K562 (cell line): ENCODE measurements around the gene TSKS. TPM values are rescaled to one million over a fixed set of nuclear protein-coding genes. Genes with fewer than 3 reads are reported as not detected.
A peak's percentile ranks its signal among the peaks of the same experiment; 100 is the strongest.

Experiments used
- ATAC-seq: fragments of 200-7000 bp; cut with Tn5 transposase; 3 replicates; pipeline ENCODE4 v1.9.1; 2020; ENCODE audit warnings: moderate library complexity
- BruUV-seq: library from RNA; stranded (reverse); fragments of 400-500 nt; replicated peaks from 2 replicates; lab custom pipeline; 2021; lab: Mats Ljungman, UMichigan
- CTCF ChIA-PET: fragments of 300-600 bp; formaldehyde crosslinking; extraction: SDS; loops from one replicate; lab custom pipeline; 2021; ENCODE audit warnings: low intra/inter-chr PET ratio; lab: Yijun Ruan, JAX
- POLR2A ChIA-PET: fragments of 300-600, 350-650 bp; sonication (Branson Sonifier 250); formaldehyde crosslinking; extraction: SDS; loops from one replicate; lab custom pipeline; 2021; ENCODE audit warnings: antibody characterized with exemption, inconsistent platforms; lab: Yijun Ruan, JAX
- DNase-seq, 4 experiments: peaks; one replicate each; pipeline versions ENCODE4 v3.0.0 to v3.0.0-alpha.2; 2011 to 2018; ENCODE audit warnings: low spot score in 3 of 4, mixed read lengths in 3 of 4; ENCODE audit errors: extremely low read depth in 1 of 4
- FAIRE-seq: peaks from 2 replicates; lab custom pipeline; 2011; peaks lifted over from hg19 to GRCh38; lab: Jason Lieb, UNC
- H2AFZ ChIP-seq: 2 replicates; pipeline ENCODE4 v1.6.0; 2011; ENCODE audit warnings: low read depth, low read length, control low read depth, inconsistent platforms
- H3K27ac ChIP-seq: fragments of 200-600 bp; 3 replicates; pipeline ENCODE4 v1.8.0; 2011; ENCODE audit warnings: low read depth, mild to moderate bottlenecking, control low read depth, inconsistent platforms, low read length, moderate library complexity, mixed read lengths; ENCODE audit errors: extremely low read depth
- H3K27me3 ChIP-seq, 2 experiments: fragments of 300-600 bp in 1 of 2; 2 replicates in 1 of 2; 3 replicates in 1 of 2; pipeline versions ENCODE4 v1.6.0 to v1.8.0; 2011; ENCODE audit warnings: inconsistent platforms in 2 of 2, low read length in 2 of 2, mild to moderate bottlenecking in 1 of 2, mixed read lengths in 1 of 2, moderate library complexity in 1 of 2; ENCODE audit not compliant: control insufficient read depth in 2 of 2, insufficient read depth in 2 of 2
- H3K36me3 ChIP-seq: fragments of 300-600 bp; 3 replicates; pipeline ENCODE4 v1.8.0; 2011; ENCODE audit warnings: mild to moderate bottlenecking, low read length, inconsistent platforms; ENCODE audit not compliant: control insufficient read depth, insufficient read depth
- H3K4me1 ChIP-seq, 2 experiments: fragments of 200-600 bp in 1 of 2; replicated peaks in 1 of 2; 2 replicates in 1 of 2; 3 replicates in 1 of 2; pipeline versions ENCODE4 v1.5.1 to v1.8.0; 2011; ENCODE audit warnings: inconsistent platforms in 2 of 2, low read length in 2 of 2, mild to moderate bottlenecking in 1 of 2, mixed read lengths in 1 of 2, moderate library complexity in 1 of 2; ENCODE audit not compliant: control insufficient read depth in 2 of 2, insufficient read depth in 2 of 2
- H3K4me2 ChIP-seq: 2 replicates; pipeline ENCODE4 v1.6.1; 2011; ENCODE audit warnings: low read length, control low read depth, inconsistent platforms, mixed read lengths; ENCODE audit not compliant: insufficient read depth
- H3K4me3 ChIP-seq: fragments of 200-600 bp; sonication (generic), shearing (Covaris generic); 2 replicates; pipeline ENCODE4 v1.5.1; 2016; ENCODE audit warnings: control low read depth, inconsistent platforms
- H3K79me2 ChIP-seq: fragments of 200-600 bp; 3 replicates; pipeline ENCODE4 v1.8.0; 2011; ENCODE audit warnings: low read length, inconsistent platforms; ENCODE audit not compliant: control insufficient read depth, insufficient read depth
- H3K9ac ChIP-seq, 2 experiments: 2 replicates each; pipeline versions ENCODE4 v1.6.0 to v1.6.1; 2011; ENCODE audit warnings: low read depth in 2 of 2, low read length in 2 of 2, control low read depth in 1 of 2, inconsistent platforms in 1 of 2, mild to moderate bottlenecking in 1 of 2, mixed read lengths in 1 of 2; ENCODE audit not compliant: insufficient read depth in 1 of 2
- H3K9me1 ChIP-seq: one replicate; pipeline ENCODE4 v1.6.0; 2011; ENCODE audit warnings: inconsistent platforms, mild to moderate bottlenecking, low read length, moderate library complexity; ENCODE audit not compliant: control insufficient read depth, insufficient read depth
- H3K9me3 ChIP-seq: replicated peaks from 2 replicates; pipeline ENCODE4 v1.5.1; 2011; ENCODE audit warnings: low read depth, low read length, inconsistent platforms; ENCODE audit not compliant: control insufficient read depth, insufficient read depth
- H4K20me1 ChIP-seq: replicated peaks from 2 replicates; pipeline ENCODE4 v1.6.1; 2011; ENCODE audit warnings: low read length, inconsistent platforms, mixed read lengths; ENCODE audit not compliant: control insufficient read depth, insufficient read depth
- NRF1 ChIP-seq, 2 experiments: fragments of 450-650 bp; IDR thresholded peaks in 1 of 2; conservative IDR thresholded peaks in 1 of 2; 2 replicates each; pipeline ENCODE4 v1.6.1; 2014; ENCODE audit warnings: mild to moderate bottlenecking in 2 of 2
- POLR2G ChIP-seq: fragments of 200-400 bp; formaldehyde crosslinking; IDR thresholded peaks from 2 replicates; pipeline ENCODE4 v1.6.1; 2017; ENCODE audit warnings: low read depth, mild to moderate bottlenecking, antibody characterized with exemption, low read length, moderate library complexity
- WGBS: fragments of 100-300 bp; shearing (Covaris generic); methylation state at CpG from one replicate; pipeline ENCODE4 v1.1.6; 2016; ENCODE audit warnings: low coverage, mixed read lengths; ENCODE audit not compliant: insufficient coverage; ENCODE audit errors: missing lambda C conversion rate; 5-methylcytosine and 5-hydroxymethylcytosine counted together
- in situ Hi-C: fragments of 300-500 bp; cut with MboI; formaldehyde crosslinking; loops from 4 replicates; pipeline ENCODE4 v1.15.0; 2018; ENCODE audit warnings: inconsistent platforms, mixed read lengths
- intact Hi-C: fragments of 100-400 bp; cut with micrococcal nuclease; formaldehyde crosslinking; loops from 2 replicates; pipeline ENCODE4 v1.14.2; 2022
- polyA plus RNA-seq, 8 experiments: library from polyadenylated mRNA; depleted of rRNA in 4 of 8; stranded (reverse) in 5 of 8; unstranded in 3 of 8; fragments of >200 nt; fragmentation: Nextera tagmentation in 2 of 8; fragmentation: Illumina TruSeq in 1 of 8; extraction: Ambion mirVana in 2 of 8; extraction: Trizol in 1 of 8; gene quantifications; 2 replicates each; pipeline versions ENCODE4 v1.2.1 to v1.2.3, GENCODE V29; 2011 to 2014; ENCODE audit warnings: inconsistent platforms in 1 of 8, missing spikeins in 1 of 8
- total RNA-seq, 7 experiments: library from RNA; depleted of rRNA in 6 of 7; stranded (reverse); fragments of >200 nt in 6 of 7; fragmentation: Illumina TruSeq in 2 of 7; extraction: Trizol in 2 of 7; gene quantifications; 2 replicates each; pipeline versions ENCODE4 v1.2.1 to v1.2.3, GENCODE V29; 2011 to 2021; ENCODE audit warnings: low replicate concordance in 1 of 7
- TF ChIP-seq, protein P1 (sequence below): fragments of 250-450 bp; sonication (Bioruptor Pico); IDR thresholded peaks from 2 replicates; pipeline ENCODE4 v1.5.0; 2020; ENCODE audit warnings: mild to moderate bottlenecking

TSKS gene
- total and polyA plus RNA-seq, 9 of the 15 experiments (the other 6 are each of a cell fraction or from before 2014, with no cell fraction given): 0.14 to 4.5 (median 0.80) TPM

DNA sequence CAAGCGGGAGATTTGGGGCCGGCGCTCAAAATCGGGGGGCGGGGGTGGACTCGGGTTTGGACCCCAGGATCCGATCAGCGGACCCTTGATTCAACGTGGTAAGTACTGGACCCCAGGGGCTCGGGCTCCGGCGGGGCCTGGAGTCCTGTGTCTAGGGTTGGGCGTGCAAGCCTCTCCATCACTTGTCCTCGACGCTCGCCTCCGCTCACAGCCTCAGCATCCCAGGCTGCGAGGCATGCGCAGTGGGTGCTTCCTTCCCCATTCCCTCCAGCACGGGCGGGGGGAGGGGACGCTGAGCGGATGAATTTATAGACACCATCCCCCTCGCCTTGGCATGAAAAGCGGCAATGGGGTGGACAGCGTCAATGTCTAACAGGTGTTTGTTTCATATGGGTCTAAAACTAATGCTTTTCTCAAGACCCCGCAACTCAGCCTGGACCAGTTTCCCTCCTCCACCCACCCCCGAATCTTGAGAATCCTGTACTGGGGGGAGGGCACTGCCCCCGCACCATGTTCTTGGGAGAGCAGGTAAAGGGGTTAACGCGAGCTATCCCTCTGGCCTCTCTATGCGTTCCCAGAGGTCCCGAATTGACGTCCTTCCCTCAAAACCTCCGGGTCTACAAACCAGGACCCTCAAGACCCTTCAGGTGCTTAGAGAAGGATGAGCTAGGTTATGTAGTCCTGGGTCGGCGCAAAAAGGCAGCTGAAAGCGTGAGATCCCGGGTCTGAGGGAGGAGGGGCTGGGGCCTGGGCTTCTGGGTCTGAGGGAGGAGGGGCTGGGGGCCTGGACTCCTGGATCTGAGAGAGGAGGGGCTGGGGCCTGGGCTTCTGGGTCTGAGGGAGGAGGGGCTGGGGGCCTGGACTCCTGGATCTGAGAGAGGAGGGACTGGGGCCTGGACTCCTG is 71.6 kb downstream of the TSKS start:
- H3K4me2 ChIP-seq: no peak overlapping the region
- in situ Hi-C loops (no loop called here), intact Hi-C loops (no loop called here)
- 87% methylated on average over 25 of the region's 39 CpGs for WGBS
- peaks cover 29% of the 10 kb centered on the region; the same call in 2 of the 3 replicates for H3K36me3 ChIP-seq
- no peaks in the 10 kb centered on the region for H3K9me1 ChIP-seq
- CTCF ChIA-PET: no interaction called here
- no peak overlapping the region for H3K27ac ChIP-seq
- FAIRE-seq (no peak), ATAC-seq (no peak)
- no TSS peak for BruUV-seq
- H3K4me1 ChIP-seq: peaks cover 0 to 49% of the 10 kb centered on the region in 2 experiments; a peak in 2 of 5 replicates
- no peak overlapping the region for H3K4me3 ChIP-seq
- H3K9me3 ChIP-seq: no peaks in the 10 kb centered on the region
- H3K9ac ChIP-seq: no peak overlapping the region; a peak in 1 of 4 replicates
- TF ChIP-seq NRF1 (conservative IDR thresholded peaks at IDR 0.05 in 1 of 2, IDR thresholded peaks at IDR 0.05 in 1 of 2): 0 out of 4 replicates have a peak, but pooled peaks of 1 of the 2 experiments have one; percentile 9
- peak; percentile 62 for TF ChIP-seq POLR2G
- TF ChIP-seq, protein P1, sequence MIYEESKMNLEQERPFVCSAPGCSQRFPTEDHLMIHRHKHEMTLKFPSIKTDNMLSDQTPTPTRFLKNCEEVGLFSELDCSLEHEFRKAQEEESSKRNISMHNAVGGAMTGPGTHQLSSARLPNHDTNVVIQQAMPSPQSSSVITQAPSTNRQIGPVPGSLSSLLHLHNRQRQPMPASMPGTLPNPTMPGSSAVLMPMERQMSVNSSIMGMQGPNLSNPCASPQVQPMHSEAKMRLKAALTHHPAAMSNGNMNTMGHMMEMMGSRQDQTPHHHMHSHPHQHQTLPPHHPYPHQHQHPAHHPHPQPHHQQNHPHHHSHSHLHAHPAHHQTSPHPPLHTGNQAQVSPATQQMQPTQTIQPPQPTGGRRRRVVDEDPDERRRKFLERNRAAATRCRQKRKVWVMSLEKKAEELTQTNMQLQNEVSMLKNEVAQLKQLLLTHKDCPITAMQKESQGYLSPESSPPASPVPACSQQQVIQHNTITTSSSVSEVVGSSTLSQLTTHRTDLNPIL (CRISPR knock-in tag): no peak
- TF ChIP-seq, all 486 proteins: peak for 2
- Histone ChIP-seq H4K20me1 (no peaks in the 10 kb centered on the region), H3K79me2 (no peaks in the 10 kb centered on the region), H2AFZ (no peak overlapping the region), H3K27me3 (no peaks in the 10 kb centered on the region)
- DNase-seq: no peak
- POLR2A ChIA-PET: interaction anchor here (0.6 to 0.8 kb wide), 2 partner anchors 26 to 166 kb away, joined by 3 to 6 read pairs; no protein-coding TSS in a partner anchor
